Testis (tissue), 3 donors: ENCODE measurements around the gene ORMDL3. TPM values are rescaled to one million over a fixed set of nuclear protein-coding genes. Genes with fewer than 3 reads are reported as not detected.
"Not testable (repeated sequence)": the region's sequence is repeated elsewhere in the genome, so short reads cannot be mapped to it uniquely, and the experiment has no call there.

Experiments
- DNase-seq: peaks from one replicate; pipeline ENCODE4 v3.0.0-alpha.2; 2019
- H3K27ac ChIP-seq, 2 donors: fragments of 200-600 bp; sonication (generic); one replicate each; pipeline ENCODE4 v1.5.1; 2019
- H3K27me3 ChIP-seq: fragments of 200-600 bp; sonication (generic); one replicate; pipeline ENCODE4 v1.5.1; 2019
- H3K36me3 ChIP-seq: fragments of 200-600 bp; sonication (generic); one replicate; pipeline ENCODE4 v1.5.1; 2017; ENCODE audit warnings: low read depth; ENCODE audit errors: missing control alignments
- H3K4me1 ChIP-seq: fragments of 200-600 bp; sonication (generic); one replicate; pipeline ENCODE4 v1.5.1; 2019
- H3K4me3 ChIP-seq, 2 donors: fragments of 200-600 bp; sonication (generic); one replicate each; pipeline ENCODE4 v1.5.1; 2017 to 2019
- H3K9me3 ChIP-seq: fragments of 200-600 bp; sonication (generic); one replicate; pipeline ENCODE4 v1.5.1; 2017
- POLR2A ChIP-seq: fragments of 450-650 bp; IDR thresholded peaks from one replicate; pipeline ENCODE4 v1.6.1; 2017; ENCODE audit warnings: antibody characterized with exemption, mild to moderate bottlenecking, moderate library complexity
- WGBS, 2 donors: methylation state at CpG; one replicate each; pipeline ENCODE4 v1.1.5; 2018; 5-methylcytosine and 5-hydroxymethylcytosine counted together
- intact Hi-C: fragments of 100-400 bp; cut with DNase I; formaldehyde crosslinking; loops from one replicate; pipeline ENCODE4 v1.15.1; 2023; ENCODE audit warnings: low total_unique reads
- polyA plus RNA-seq: library from polyadenylated mRNA; stranded (reverse); fragments of 350-450 nt; fragmentation: Illumina TruSeq; extraction: RNeasy Lipid Tissue Mini Kit (QIAGEN cat#74804); gene quantifications from one replicate; pipeline ENCODE4 v1.2.3, GENCODE V29; 2014; ENCODE audit warnings: low read depth, low replicate concordance; ENCODE audit not compliant: insufficient read depth
- total RNA-seq, 2 donors: library from RNA; depleted of rRNA; stranded (reverse); fragments of >200 nt; gene quantifications; one replicate each; pipeline ENCODE4 v1.2.3, GENCODE V29; 2016
- TF ChIP-seq, protein P1 (sequence below), 3 experiments: fragments of 450-650 bp in 2 of 3; fragments of 200-600 bp in 1 of 3; sonication (generic) in 1 of 3; IDR thresholded peaks; one replicate each; pipeline ENCODE4 v1.5.1; 2016 to 2019; ENCODE audit warnings: antibody characterized with exemption in 3 of 3, mild to moderate bottlenecking in 2 of 3, moderate library complexity in 1 of 3

The ORMDL3 gene
- total and polyA plus RNA-seq, 3 donors from 2014 or later, result 77.6 to 99.7 (median 79.0) TPM

DNA sequence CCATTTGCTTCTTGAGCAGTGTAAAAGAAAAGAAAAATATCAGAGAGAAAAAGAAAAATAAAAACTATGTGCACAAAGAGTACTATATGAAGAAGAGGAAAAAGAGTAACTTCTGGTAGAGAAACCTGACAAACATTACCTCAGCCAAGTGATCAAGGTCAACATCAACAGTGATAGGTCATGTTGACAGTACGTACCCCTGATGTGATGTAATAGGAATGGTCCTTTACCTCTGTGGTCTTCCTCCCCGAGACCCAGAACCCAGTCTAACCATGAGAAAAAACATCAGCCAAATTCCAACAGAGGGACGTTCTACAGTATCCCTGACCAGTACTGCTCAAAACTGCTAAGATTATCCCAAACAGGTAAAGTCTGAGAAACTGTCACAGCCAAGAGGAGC is 13.4 kb downstream of the ORMDL3 start:
- H3K9me3 ChIP-seq, result no peaks in the 10 kb centered on the region

DNA sequence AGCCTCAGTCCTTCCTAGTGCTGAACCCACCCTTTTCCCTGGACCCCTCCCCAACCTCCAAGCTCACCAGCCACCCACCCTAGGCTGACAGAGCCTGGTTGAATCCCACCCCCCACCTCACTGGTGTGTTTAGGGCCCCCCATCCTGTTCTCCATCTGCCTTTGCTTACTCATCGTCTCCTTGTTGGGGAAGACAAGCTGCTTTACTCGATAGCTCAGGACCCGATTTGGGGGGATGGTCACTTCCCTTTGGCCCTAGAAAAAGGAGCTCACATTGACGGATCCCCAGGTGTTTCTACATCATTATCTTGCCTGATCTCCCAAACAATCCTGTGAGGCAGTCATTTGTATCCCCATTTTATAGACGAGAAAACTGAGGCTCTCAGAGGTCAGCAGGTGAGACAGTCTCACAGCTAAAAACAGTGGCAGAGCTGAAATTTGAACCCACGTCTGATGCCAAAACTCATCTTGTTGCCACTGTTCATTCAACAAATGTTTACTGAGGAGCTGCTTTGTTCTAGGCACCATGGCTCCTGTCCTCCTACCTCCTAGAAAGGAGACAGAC is 18.5 kb downstream of the ORMDL3 start:
- 86 to 93% methylated on average over 6 of the region's 6 CpGs for WGBS, 2 donors
- TF ChIP-seq, protein P1, sequence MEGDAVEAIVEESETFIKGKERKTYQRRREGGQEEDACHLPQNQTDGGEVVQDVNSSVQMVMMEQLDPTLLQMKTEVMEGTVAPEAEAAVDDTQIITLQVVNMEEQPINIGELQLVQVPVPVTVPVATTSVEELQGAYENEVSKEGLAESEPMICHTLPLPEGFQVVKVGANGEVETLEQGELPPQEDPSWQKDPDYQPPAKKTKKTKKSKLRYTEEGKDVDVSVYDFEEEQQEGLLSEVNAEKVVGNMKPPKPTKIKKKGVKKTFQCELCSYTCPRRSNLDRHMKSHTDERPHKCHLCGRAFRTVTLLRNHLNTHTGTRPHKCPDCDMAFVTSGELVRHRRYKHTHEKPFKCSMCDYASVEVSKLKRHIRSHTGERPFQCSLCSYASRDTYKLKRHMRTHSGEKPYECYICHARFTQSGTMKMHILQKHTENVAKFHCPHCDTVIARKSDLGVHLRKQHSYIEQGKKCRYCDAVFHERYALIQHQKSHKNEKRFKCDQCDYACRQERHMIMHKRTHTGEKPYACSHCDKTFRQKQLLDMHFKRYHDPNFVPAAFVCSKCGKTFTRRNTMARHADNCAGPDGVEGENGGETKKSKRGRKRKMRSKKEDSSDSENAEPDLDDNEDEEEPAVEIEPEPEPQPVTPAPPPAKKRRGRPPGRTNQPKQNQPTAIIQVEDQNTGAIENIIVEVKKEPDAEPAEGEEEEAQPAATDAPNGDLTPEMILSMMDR (IDR thresholded peaks at IDR 0.05), result no peak
- no peak for TF ChIP-seq POLR2A
- Histone ChIP-seq H3K4me3 (no peak overlapping the region), H3K9me3 (no peaks in the 10 kb centered on the region), H3K36me3 (no peaks in the 10 kb centered on the region), H3K27me3 (no peaks in the 10 kb centered on the region), H3K4me1 (no peaks in the 10 kb centered on the region), H3K27ac (no peak overlapping the region)
- intact Hi-C loops, result no loop called here
- no peak for DNase-seq

More for the DNA sequence above, 13.4 kb downstream of the ORMDL3 start:
- Histone ChIP-seq H3K36me3 (no peaks in the 10 kb centered on the region), H3K27ac (no peak overlapping the region), H3K4me1 (no peaks in the 10 kb centered on the region), H3K27me3 (no peaks in the 10 kb centered on the region), H3K4me3 (no peak overlapping the region)
- intact Hi-C loops, result no loop called here
- DNase-seq, result no peak
- TF ChIP-seq POLR2A, result no peak
- TF ChIP-seq, protein P1 (IDR thresholded peaks at IDR 0.05), result no peak
- 88 to 95% methylated on average over 3 of the region's 3 CpGs for WGBS, 2 donors

DNA sequence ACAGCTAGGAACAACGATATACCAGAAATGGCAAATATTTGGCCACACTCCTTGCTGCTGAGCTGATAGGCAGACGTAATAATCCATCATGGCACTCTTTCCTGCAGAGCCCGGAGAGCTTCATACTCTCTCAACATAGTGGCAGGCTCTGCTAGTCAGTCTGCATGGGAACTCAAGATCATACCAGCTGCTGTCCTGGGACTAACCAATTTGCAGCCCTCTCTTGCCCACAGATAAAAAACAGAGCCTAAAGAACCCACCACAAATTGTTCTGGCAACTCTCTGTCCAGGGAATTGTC is 22.5 kb downstream of the ORMDL3 start:
- H3K27me3 ChIP-seq, result no peaks in the 10 kb centered on the region
- H3K9me3 ChIP-seq, result no peaks in the 10 kb centered on the region
- no peak overlapping the region for H3K4me3 ChIP-seq
- TF ChIP-seq, protein P1 (IDR thresholded peaks at IDR 0.05), result no peak
- TF ChIP-seq POLR2A, result no peak
- WGBS, 2 donors, result 82 to 83% methylated on average over 3 of the region's 3 CpGs
- intact Hi-C loops, result no loop called here
- no peak overlapping the region for H3K27ac ChIP-seq
- no peaks in the 10 kb centered on the region for H3K36me3 ChIP-seq
- no peak for DNase-seq
- H3K4me1 ChIP-seq, result no peaks in the 10 kb centered on the region

DNA sequence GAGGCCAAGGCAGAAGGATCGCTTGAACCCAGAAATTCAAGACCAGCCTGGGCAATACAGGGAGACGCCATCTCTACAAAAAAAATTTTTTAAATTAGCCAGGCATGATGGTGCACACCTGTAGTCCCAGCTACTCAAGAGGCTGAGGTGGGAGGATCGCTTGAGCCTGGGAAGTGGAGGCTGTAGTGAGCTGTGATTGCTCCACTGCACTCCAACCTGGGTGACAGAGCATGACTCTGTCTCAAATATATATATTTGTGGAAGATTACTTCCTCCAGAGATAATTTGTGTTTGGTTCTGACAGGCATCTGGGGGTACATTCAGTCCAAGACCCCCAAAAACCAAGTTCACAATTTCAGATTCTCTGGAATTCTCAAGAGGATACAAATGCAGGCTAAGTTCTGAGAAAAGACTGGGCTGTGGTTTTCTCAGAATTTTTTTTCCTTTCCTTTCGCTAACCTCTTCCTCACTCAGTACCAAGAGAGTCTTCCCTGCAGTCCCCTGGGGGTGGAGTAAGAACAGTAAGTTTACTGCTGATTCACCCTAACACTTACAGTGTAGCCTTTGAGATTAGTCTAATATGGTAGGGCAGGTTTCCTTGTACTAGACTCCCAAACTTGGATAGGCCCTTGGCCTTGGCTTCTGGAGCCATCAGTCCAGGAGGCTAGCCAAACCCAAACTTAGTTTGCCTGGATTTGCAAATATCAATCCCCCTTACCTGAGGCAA is 24.1 kb downstream of the ORMDL3 start:
- DNase-seq, result no peak
- WGBS, 2 donors, result 84 to 87% methylated on average over 4 of the region's 4 CpGs
- no peaks in the 10 kb centered on the region for H3K4me1 ChIP-seq
- H3K36me3 ChIP-seq, result no peaks in the 10 kb centered on the region
- no peaks in the 10 kb centered on the region for H3K27me3 ChIP-seq
- intact Hi-C loops, result no loop called here
- no peaks in the 10 kb centered on the region for H3K9me3 ChIP-seq
- no peak overlapping the region for H3K4me3 ChIP-seq
- TF ChIP-seq, protein P1 (IDR thresholded peaks at IDR 0.05), result no peak
- TF ChIP-seq POLR2A, result no peak
- H3K27ac ChIP-seq, result no peak overlapping the region

DNA sequence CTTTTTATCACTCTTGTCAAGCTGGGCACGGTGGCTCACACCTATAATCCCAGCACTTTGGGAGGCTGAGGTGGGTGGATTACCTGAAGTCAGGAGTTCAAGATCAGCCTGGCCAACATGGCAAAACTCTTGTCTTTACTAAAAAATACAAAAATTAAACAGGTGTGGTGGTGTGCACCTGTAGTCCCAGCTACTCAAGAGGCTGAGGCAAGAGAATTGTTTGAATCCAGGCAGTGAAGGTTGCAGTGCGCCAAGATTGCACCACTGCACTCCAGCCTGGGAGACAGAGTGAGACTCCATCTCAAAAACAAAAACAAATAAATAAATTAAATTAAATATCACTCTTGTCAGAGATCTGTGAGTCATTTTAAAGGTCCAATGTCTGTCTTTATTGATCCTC is 25.4 kb downstream of the ORMDL3 start:
- 89 to 94% methylated on average over 2 of the region's 2 CpGs for WGBS, 2 donors
- intact Hi-C loops, H3K4me1 ChIP-seq, H3K9me3 ChIP-seq, H3K4me3 ChIP-seq, H3K27me3 ChIP-seq, H3K27ac ChIP-seq, DNase-seq, H3K36me3 ChIP-seq: not testable (repeated sequence)
